HS-5 (cell line): ENCODE results near the gene ZMYND8.
A peak's percentile ranks its signal among the peaks of the same experiment; 100 is the strongest.
"Not testable (repeated sequence)": the region's sequence is repeated elsewhere in the genome, so short reads cannot be mapped to it uniquely, and the experiment has no call there.

ENCODE experiments used
- DNase-seq: peaks from one replicate; pipeline ENCODE4 v3.0.0-alpha.2; 2012; ENCODE audit warnings: low read depth

The ZMYND8 gene

GRCh38 chr20:47286681-47287080 is 69.8 kb downstream of the ZMYND8 start:
- DNase-seq = no peak

GRCh38 chr20:47285189-47285588 is 71.3 kb downstream of the ZMYND8 start:
- DNase-seq = no peak

- DNase-seq = no peak
Measured at GRCh38 chr20:47284373-47284772, 72.1 kb downstream of the ZMYND8 start.

- no peak for DNase-seq
Measured at GRCh38 chr20:47283411-47283810, 73.1 kb downstream of the ZMYND8 start.

- no peak for DNase-seq
Measured at GRCh38 chr20:47282864-47283263, 73.6 kb downstream of the ZMYND8 start.

- no peak for DNase-seq
Measured at GRCh38 chr20:47281376-47281775, 75.1 kb downstream of the ZMYND8 start.

- no peak for DNase-seq
Measured at GRCh38 chr20:47280668-47281067, 75.8 kb downstream of the ZMYND8 start.

GRCh38 chr20:47280228-47280627 is 76.3 kb downstream of the ZMYND8 start:
- no peak for DNase-seq

GRCh38 chr20:47278907-47279348 is 77.6 kb downstream of the ZMYND8 start:
- no peak for DNase-seq

- not testable (repeated sequence) for DNase-seq
Measured at GRCh38 chr20:47277535-47277872, 79.0 kb downstream of the ZMYND8 start.

- DNase-seq = no peak
Measured at GRCh38 chr20:47276851-47277534, 79.5 kb downstream of the ZMYND8 start.

- no peak for DNase-seq
Measured at GRCh38 chr20:47276251-47276650, 80.2 kb downstream of the ZMYND8 start.

- no peak for DNase-seq
Measured at GRCh38 chr20:47275548-47275947, 81.0 kb downstream of the ZMYND8 start.

- DNase-seq = peak; percentile 100
Measured at GRCh38 chr20:47274401-47275108, 81.9 kb downstream of the ZMYND8 start.

- peak; percentile 85 for DNase-seq
Measured at GRCh38 chr20:47273591-47274235, 82.8 kb downstream of the ZMYND8 start.

- peak; percentile 98 for DNase-seq
Measured at GRCh38 chr20:47272893-47273590, 83.5 kb downstream of the ZMYND8 start.

- no peak for DNase-seq
Measured at GRCh38 chr20:47271046-47271615, 85.4 kb downstream of the ZMYND8 start.

GRCh38 chr20:47269309-47270165 is 87.0 kb downstream of the ZMYND8 start:
- DNase-seq = no peak

- no peak for DNase-seq
Measured at GRCh38 chr20:47267621-47268020, 88.9 kb downstream of the ZMYND8 start.

GRCh38 chr20:47266847-47267515 is 89.5 kb downstream of the ZMYND8 start:
- DNase-seq = no peak

- DNase-seq = no peak
Measured at GRCh38 chr20:47265984-47266383, 90.5 kb downstream of the ZMYND8 start.
